Brain microvascular endothelial cell (primary cell): ENCODE measurements around the gene XRCC4.
"Not testable (repeated sequence)": the region's sequence is repeated elsewhere in the genome, so short reads cannot be mapped to it uniquely, and the experiment has no call there.

Experiments
- DNase-seq: peaks from one replicate; pipeline ENCODE4 v3.0.0-alpha.2; 2020
- H3K27ac ChIP-seq: fragments of 250-450 bp; sonication (Bioruptor Pico); 2 replicates; pipeline ENCODE4 v1.5.1; 2020; ENCODE audit warnings: mild to moderate bottlenecking, moderate library complexity
- H3K27me3 ChIP-seq: fragments of 250-450 bp; sonication (Bioruptor Pico); replicated peaks from 2 replicates; pipeline ENCODE4 v1.5.1; 2020; ENCODE audit warnings: mild to moderate bottlenecking
- H3K36me3 ChIP-seq: fragments of 250-450 bp; sonication (Bioruptor Pico); replicated peaks from 2 replicates; pipeline ENCODE4 v1.5.1; 2020; ENCODE audit warnings: mild to moderate bottlenecking
- H3K4me3 ChIP-seq: 2 replicates; pipeline ENCODE4 v1.5.1; 2011; ENCODE audit warnings: low read depth, mild to moderate bottlenecking, control low read depth, low read length, moderate library complexity
- in situ Hi-C: cut with HindIII; loops from 2 replicates; pipeline ENCODE4 v1.10.0; 2017; ENCODE audit warnings: low sequenced_read_pairs, low pct_ligation_motif_present
- TF ChIP-seq, protein P1 (sequence below): IDR thresholded peaks from 2 replicates; pipeline ENCODE4 v1.5.1; 2011; ENCODE audit warnings: low read depth, mild to moderate bottlenecking, moderate library complexity, low read length, control low read depth, inconsistent platforms; ENCODE audit errors: missing control alignments

Gene XRCC4

GRCh38 chr5:83345423-83345822 is 268.1 kb downstream of the XRCC4 start:
- Histone ChIP-seq H3K27ac (no peak overlapping the region), H3K27me3 (no peaks in the 10 kb centered on the region), H3K4me3 (no peak overlapping the region), H3K36me3 (no peaks in the 10 kb centered on the region)
- no peak for DNase-seq
- in situ Hi-C loops, result no loop called here
- TF ChIP-seq, protein P1, sequence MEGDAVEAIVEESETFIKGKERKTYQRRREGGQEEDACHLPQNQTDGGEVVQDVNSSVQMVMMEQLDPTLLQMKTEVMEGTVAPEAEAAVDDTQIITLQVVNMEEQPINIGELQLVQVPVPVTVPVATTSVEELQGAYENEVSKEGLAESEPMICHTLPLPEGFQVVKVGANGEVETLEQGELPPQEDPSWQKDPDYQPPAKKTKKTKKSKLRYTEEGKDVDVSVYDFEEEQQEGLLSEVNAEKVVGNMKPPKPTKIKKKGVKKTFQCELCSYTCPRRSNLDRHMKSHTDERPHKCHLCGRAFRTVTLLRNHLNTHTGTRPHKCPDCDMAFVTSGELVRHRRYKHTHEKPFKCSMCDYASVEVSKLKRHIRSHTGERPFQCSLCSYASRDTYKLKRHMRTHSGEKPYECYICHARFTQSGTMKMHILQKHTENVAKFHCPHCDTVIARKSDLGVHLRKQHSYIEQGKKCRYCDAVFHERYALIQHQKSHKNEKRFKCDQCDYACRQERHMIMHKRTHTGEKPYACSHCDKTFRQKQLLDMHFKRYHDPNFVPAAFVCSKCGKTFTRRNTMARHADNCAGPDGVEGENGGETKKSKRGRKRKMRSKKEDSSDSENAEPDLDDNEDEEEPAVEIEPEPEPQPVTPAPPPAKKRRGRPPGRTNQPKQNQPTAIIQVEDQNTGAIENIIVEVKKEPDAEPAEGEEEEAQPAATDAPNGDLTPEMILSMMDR, result no peak

- TF ChIP-seq, protein P1, result no peak
- no peaks in the 10 kb centered on the region for H3K36me3 ChIP-seq
- no peak overlapping the region for H3K4me3 ChIP-seq
- no peak for DNase-seq
- in situ Hi-C loops, result no loop called here
- no peaks in the 10 kb centered on the region for H3K27me3 ChIP-seq
- H3K27ac ChIP-seq, result no peak overlapping the region
These were observed 271.0 kb downstream of the XRCC4 start for GRCh38 chr5:83348281-83348780.

- no peak for DNase-seq
- Histone ChIP-seq H3K4me3 (no peak overlapping the region), H3K27me3 (no peaks in the 10 kb centered on the region), H3K36me3 (no peaks in the 10 kb centered on the region), H3K27ac (no peak overlapping the region)
- in situ Hi-C loops, result no loop called here
- TF ChIP-seq, protein P1, result no peak
These were observed 275.9 kb downstream of the XRCC4 start for GRCh38 chr5:83353231-83353630.

DNA sequence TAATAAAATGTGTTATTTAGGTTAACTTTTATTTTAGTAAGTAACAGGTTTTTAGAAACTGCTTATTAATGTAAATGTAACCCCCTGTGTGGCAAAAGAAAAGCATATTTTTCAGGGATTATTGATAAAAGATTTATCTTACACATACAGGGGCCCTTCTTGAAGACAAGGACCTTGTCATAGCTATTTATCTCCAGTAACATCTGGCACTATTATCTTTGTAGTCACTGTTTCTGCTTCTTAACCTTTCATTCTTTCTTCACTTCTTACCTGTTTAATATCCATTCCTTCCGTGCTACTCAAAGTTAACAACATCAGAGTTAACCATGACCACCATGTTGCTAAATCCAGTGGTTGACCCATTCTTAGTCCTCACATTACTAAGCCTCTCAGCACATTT is 276.4 kb downstream of the XRCC4 start:
- Histone ChIP-seq H3K36me3 (no peaks in the 10 kb centered on the region), H3K27ac (no peak overlapping the region), H3K4me3 (no peak overlapping the region), H3K27me3 (no peaks in the 10 kb centered on the region)
- in situ Hi-C loops, result no loop called here
- DNase-seq, result no peak
- TF ChIP-seq, protein P1, result no peak

DNA sequence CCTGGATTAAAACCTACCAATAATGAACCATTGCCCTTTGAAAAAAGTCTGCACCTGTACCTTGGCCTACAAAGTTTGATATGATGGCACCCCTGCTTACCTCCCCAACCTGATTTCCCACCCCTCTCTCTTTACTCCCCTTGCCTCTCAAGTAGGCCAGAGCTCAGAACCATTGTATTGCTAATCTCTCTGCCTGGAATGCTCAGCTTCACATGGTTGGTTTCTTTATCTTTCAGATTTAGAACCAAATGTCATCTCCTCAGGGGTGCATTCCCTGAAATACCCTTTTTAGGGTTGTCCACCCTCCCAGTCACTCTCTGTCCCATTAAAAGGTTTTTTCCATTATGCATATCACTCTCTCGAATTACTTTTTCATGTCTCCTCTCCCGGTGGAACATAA is 277.6 kb downstream of the XRCC4 start:
- H3K4me3 ChIP-seq, result no peak overlapping the region
- DNase-seq, result no peak
- H3K27ac ChIP-seq, result no peak overlapping the region
- TF ChIP-seq, protein P1, result no peak
- in situ Hi-C loops, result no loop called here
- H3K27me3 ChIP-seq, result no peaks in the 10 kb centered on the region
- H3K36me3 ChIP-seq, result no peaks in the 10 kb centered on the region

DNA sequence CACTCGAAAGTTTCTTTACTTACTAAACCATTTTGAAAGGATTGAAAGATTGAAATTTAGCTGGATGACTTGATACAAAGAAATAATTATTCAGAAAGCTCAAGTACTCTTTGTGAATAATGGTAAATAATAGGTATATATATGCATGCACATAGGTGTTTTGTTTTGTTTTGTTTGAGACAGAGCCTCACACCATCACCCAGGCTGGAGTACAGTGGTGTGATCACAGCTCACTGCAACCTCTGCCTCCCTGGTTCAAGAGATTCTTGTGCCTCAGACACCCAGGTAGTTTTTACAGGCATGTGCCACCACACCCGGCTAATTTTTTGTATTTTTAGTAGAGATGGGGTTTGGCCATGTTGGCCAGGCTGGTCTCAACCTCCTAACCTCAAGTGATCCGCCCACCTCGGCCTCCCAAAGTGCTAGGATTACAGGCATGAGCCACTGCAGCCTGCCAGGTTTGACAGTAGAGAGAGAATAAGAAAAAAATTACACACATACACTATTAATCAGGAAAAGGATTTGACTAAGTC is 278.2 kb downstream of the XRCC4 start:
- H3K36me3 ChIP-seq, DNase-seq, H3K4me3 ChIP-seq, H3K27me3 ChIP-seq, in situ Hi-C loops, H3K27ac ChIP-seq: not testable (repeated sequence)
